Osteoblast (primary cell): ENCODE measurements around the gene CENPV. TPM values are rescaled to one million over a fixed set of nuclear protein-coding genes. Genes with fewer than 3 reads are reported as not detected.
"Not testable (repeated sequence)": the region's sequence is repeated elsewhere in the genome, so short reads cannot be mapped to it uniquely, and the experiment has no call there.

Experiments
- DNase-seq: peaks from one replicate; pipeline ENCODE4 v3.0.0; 2011; ENCODE audit warnings: low spot score, mixed read lengths; ENCODE audit not compliant: insufficient read length; ENCODE audit errors: missing footprints
- H2AFZ ChIP-seq: 2 replicates; pipeline ENCODE4 v1.6.0; 2011; ENCODE audit warnings: mild to moderate bottlenecking, low read length
- H3K27ac ChIP-seq: 2 replicates; pipeline ENCODE4 v1.5.1; 2011; ENCODE audit warnings: mild to moderate bottlenecking, low read depth, low read length, moderate library complexity
- H3K27me3 ChIP-seq: 2 replicates; pipeline ENCODE4 v1.6.0; 2012; ENCODE audit warnings: mild to moderate bottlenecking, control low read depth, inconsistent platforms, low read length, moderate library complexity; ENCODE audit not compliant: insufficient read depth
- H3K36me3 ChIP-seq: 2 replicates; pipeline ENCODE4 v1.5.1; 2011; ENCODE audit warnings: mild to moderate bottlenecking, low read length, control low read depth, moderate library complexity; ENCODE audit not compliant: insufficient read depth
- H3K4me1 ChIP-seq: 2 replicates; pipeline ENCODE4 v1.5.1; 2011; ENCODE audit warnings: mild to moderate bottlenecking, low read length, control low read depth, moderate library complexity; ENCODE audit not compliant: insufficient read depth
- H3K4me2 ChIP-seq: 2 replicates; pipeline ENCODE4 v1.6.0; 2011; ENCODE audit warnings: mild to moderate bottlenecking, low read length; ENCODE audit not compliant: insufficient read depth
- H3K4me3 ChIP-seq: fragments of 200-600 bp; sonication (generic); 3 replicates; pipeline ENCODE4 v1.5.1; 2012; ENCODE audit warnings: mild to moderate bottlenecking, low read length, inconsistent platforms; ENCODE audit not compliant: insufficient read depth
- H3K79me2 ChIP-seq: 2 replicates; pipeline ENCODE4 v1.6.0; 2012; ENCODE audit warnings: mild to moderate bottlenecking, low read length, control low read depth, inconsistent platforms; ENCODE audit not compliant: insufficient read depth
- H3K9me3 ChIP-seq: 2 replicates; pipeline ENCODE4 v1.5.1; 2011; ENCODE audit warnings: low read depth, low read length, control low read depth
- H4K20me1 ChIP-seq: 2 replicates; pipeline ENCODE4 v1.6.0; 2012; ENCODE audit warnings: mild to moderate bottlenecking, low read length, control low read depth; ENCODE audit not compliant: insufficient read depth
- CTCF ChIP-seq: IDR thresholded peaks from 2 replicates; pipeline ENCODE4 v1.5.1; 2011; ENCODE audit warnings: mild to moderate bottlenecking, low read depth, low read length, moderate library complexity; ENCODE audit errors: extremely low read depth
- total RNA-seq: library from RNA; depleted of rRNA; stranded (reverse); fragments of >200 nt; gene quantifications from 2 replicates; pipeline ENCODE4 v1.2.3, GENCODE V29; 2012

The CENPV gene
- total RNA-seq, 1 donor, result 5.1 TPM

- no peak for TF ChIP-seq CTCF
- Histone ChIP-seq H3K36me3 (no peaks in the 10 kb centered on the region), H3K9me3 (no peaks in the 10 kb centered on the region), H3K27ac (no peak overlapping the region), H4K20me1 (peaks cover 3% of the 10 kb centered on the region), H3K4me1 (peaks cover 7% of the 10 kb centered on the region), H3K4me3 (no peak overlapping the region), H2AFZ (no peak overlapping the region), H3K79me2 (no peaks in the 10 kb centered on the region), H3K27me3 (no peaks in the 10 kb centered on the region), H3K4me2 (no peak overlapping the region)
- DNase-seq, result no peak
These were observed 55.1 kb downstream of the CENPV start for GRCh38 chr17:16298140-16298662.

GRCh38 chr17:16297367-16298139 is 55.7 kb downstream of the CENPV start:
- H4K20me1 ChIP-seq, result peaks cover 3% of the 10 kb centered on the region
- no peak overlapping the region for H3K4me2 ChIP-seq
- no peaks in the 10 kb centered on the region for H3K36me3 ChIP-seq
- H3K4me1 ChIP-seq, result peaks cover 7% of the 10 kb centered on the region
- H3K4me3 ChIP-seq, result no peak overlapping the region
- TF ChIP-seq CTCF, result no peak
- no peaks in the 10 kb centered on the region for H3K79me2 ChIP-seq
- no peaks in the 10 kb centered on the region for H3K27me3 ChIP-seq
- H3K9me3 ChIP-seq, result no peaks in the 10 kb centered on the region
- DNase-seq, result no peak
- H3K27ac ChIP-seq, result no peak overlapping the region
- no peak overlapping the region for H2AFZ ChIP-seq

- H3K36me3 ChIP-seq, H3K27ac ChIP-seq, DNase-seq, H3K4me1 ChIP-seq, H4K20me1 ChIP-seq, H3K9me3 ChIP-seq, H3K4me2 ChIP-seq, H3K79me2 ChIP-seq, H3K4me3 ChIP-seq, H2AFZ ChIP-seq, H3K27me3 ChIP-seq: not testable (repeated sequence)
These were observed 57.2 kb downstream of the CENPV start for GRCh38 chr17:16296072-16296471.

- Histone ChIP-seq H3K79me2 (no peaks in the 10 kb centered on the region), H3K4me3 (no peak overlapping the region)
- no peak for TF ChIP-seq CTCF
These were observed 58.7 kb downstream of the CENPV start for GRCh38 chr17:16294560-16294959.

More at GRCh38 chr17:16294560-16294959, 58.7 kb downstream of the CENPV start:
- H3K27ac ChIP-seq, result no peak overlapping the region
- no peak overlapping the region for H3K4me2 ChIP-seq
- H3K27me3 ChIP-seq, result no peaks in the 10 kb centered on the region
- no peak overlapping the region for H2AFZ ChIP-seq
- H4K20me1 ChIP-seq, result no peaks in the 10 kb centered on the region
- no peaks in the 10 kb centered on the region for H3K9me3 ChIP-seq
- H3K36me3 ChIP-seq, result no peaks in the 10 kb centered on the region
- H3K4me1 ChIP-seq, result no peaks in the 10 kb centered on the region
- DNase-seq, result peak; percentile 55
